Upper lobe of left lung (tissue), 4 donors: ENCODE measurements around the gene PIK3C2G.

Experiments
- CTCF ChIP-seq, 6 experiments: fragments of 450-650 bp in 4 of 6; fragments of 200-600 bp in 2 of 6; sonication (generic) in 2 of 6; IDR thresholded peaks; one replicate each; pipeline ENCODE4 v1.5.1; 2016 to 2019; ENCODE audit warnings: antibody characterized with exemption in 6 of 6
- EP300 ChIP-seq, 4 donors: sonication (generic); formaldehyde crosslinking; IDR thresholded peaks; one replicate each; pipeline ENCODE4 v1.5.1; 2017; ENCODE audit warnings: antibody characterized with exemption in 4 of 4, control low read depth in 2 of 4
- POLR2A ChIP-seq, 4 donors: fragments of 450-650 bp; IDR thresholded peaks; one replicate each; pipeline ENCODE4 v1.5.1; 2016 to 2017; ENCODE audit warnings: antibody characterized with exemption in 4 of 4, mild to moderate bottlenecking in 2 of 4
- POLR2AphosphoS5 ChIP-seq, 2 donors: sonication (generic); formaldehyde crosslinking; IDR thresholded peaks; one replicate each; pipeline ENCODE4 v1.5.1; 2017; ENCODE audit warnings: antibody characterized with exemption in 2 of 2

- no peak for TF ChIP-seq CTCF (IDR thresholded peaks at IDR 0.05)
- no peak for TF ChIP-seq POLR2AphosphoS5 (IDR thresholded peaks at IDR 0.05)
- no peak for TF ChIP-seq EP300 (IDR thresholded peaks at IDR 0.05)
- no peak for TF ChIP-seq POLR2A (IDR thresholded peaks at IDR 0.05)
Observed at GRCh38 chr12:18580706-18581105, 319.4 kb downstream of the PIK3C2G start.
